Measurements from ENCODE around the gene AKR1D1. TPM values are rescaled to one million over a fixed set of nuclear protein-coding genes. Genes with fewer than 3 reads are reported as not detected.

Gene AKR1D1
- total and polyA plus RNA-seq, 10 of the 15 experiments (the other 5 are each of a cell fraction or from before 2014, with no cell fraction given), result 0.09 to 0.34 TPM; not detected in 8

GRCh38 chr7:138116892-138117291, 40.6 kb downstream of the AKR1D1 start:
- ChIA-PET POLR2A (no interaction called here), RAD21 (ENCODE audit: unreplicated experiment) (no interaction called here), CTCF (interaction anchor here (1.0 kb wide), 1 partner anchor 45 kb away, joined by 4 read pairs; no protein-coding TSS in a partner anchor), SMC1A (ENCODE audit: uncharacterized antibody, unreplicated experiment) (no interaction called here)
- no peak for TF ChIP-seq CBX5 (IDR thresholded peaks at IDR 0.05; ENCODE audit: low read depth)
- TF ChIP-seq POU2F2 (IDR thresholded peaks at IDR 0.05; ENCODE audit: borderline replicate concordance, low read depth, low read length), result no peak
- no peak for TF ChIP-seq SPI1 (IDR thresholded peaks at IDR 0.05; ENCODE audit: borderline replicate concordance, insufficient read depth, low read depth, low read length)
- TF ChIP-seq SMARCA5 (IDR thresholded peaks at IDR 0.05), result no peak
- no peak for TF ChIP-seq NR2C2 (IDR thresholded peaks at IDR 0.05; ENCODE audit: borderline replicate concordance, control insufficient read depth, insufficient read length, low read depth)
- no peak for TF ChIP-seq EGR1 (IDR thresholded peaks at IDR 0.05; ENCODE audit: borderline replicate concordance in 1 of 2, low read depth in 2 of 2, low read length in 2 of 2)
- no peak for TF ChIP-seq RFX5 (IDR thresholded peaks at IDR 0.05; ENCODE audit: low read depth, low read length)
- no peak for TF ChIP-seq SIN3A (IDR thresholded peaks at IDR 0.05; ENCODE audit: low read depth, low read length)
- no peak for TF ChIP-seq ZSCAN29 (IDR thresholded peaks at IDR 0.05)
- Histone ChIP-seq H3K4me2 (ENCODE audit: control insufficient read depth, insufficient read depth) (no peak overlapping the region), H3K4me3 (no peak overlapping the region), H4K20me1 (ENCODE audit: control insufficient read depth, insufficient read depth) (no peaks in the 10 kb centered on the region), H3K4me1 (ENCODE audit: control insufficient read depth, insufficient read depth, low read length) (no peaks in the 10 kb centered on the region), H3K9me3 (replicated peaks; ENCODE audit: control insufficient read depth, insufficient read depth, low read length) (no peaks in the 10 kb centered on the region), H2AFZ (ENCODE audit: control insufficient read depth, low read depth, low read length) (peak overlapping the region; percentile 17; the same call in 1 of the 2 replicates), H3K36me3 (ENCODE audit: control insufficient read depth in 2 of 2, insufficient read depth in 2 of 2, low read length in 1 of 2) (no peaks in the 10 kb centered on the region), H3K27ac (ENCODE audit: control insufficient read depth, insufficient read depth) (no peak overlapping the region), H3K27me3 (replicated peaks in 1 of 2; ENCODE audit: control insufficient read depth in 2 of 2, insufficient read depth in 2 of 2, low read length in 1 of 2) (no peaks in the 10 kb centered on the region), H3K79me2 (ENCODE audit: control insufficient read depth, insufficient read depth, low read length) (no peaks in the 10 kb centered on the region), H3K9ac (ENCODE audit: control insufficient read depth, insufficient read depth, low read length) (no peak overlapping the region)
- no peak for DNase-seq (ENCODE audit: low read depth, low spot score)
- in situ Hi-C loops (cut with MboI) (no loop called here), intact Hi-C loops (cut with micrococcal nuclease; ENCODE audit: unreplicated experiment) (no loop called here)
- ATAC-seq, result no peak
- WGBS (ENCODE audit: insufficient coverage, insufficient replicate concordance, low lambda C conversion rate, missing lambda C conversion rate), result 50% methylated on average over 2 of the region's 2 CpGs
- FAIRE-seq, result no peak
- BruUV-seq (replicated peaks), result no TSS peak

All from GM12878 (cell line).